H9 (cell line): ENCODE data around the gene CHKB. TPM values are rescaled to one million over a fixed set of nuclear protein-coding genes. Genes with fewer than 3 reads are reported as not detected.

Experiments
- DNase-seq: peaks from one replicate; pipeline ENCODE4 v3.0.0-alpha.2; 2017
- H2AFZ ChIP-seq: one replicate; pipeline ENCODE4 v1.6.1; 2013; ENCODE audit warnings: mild to moderate bottlenecking, low read length, control low read depth, moderate library complexity
- H2AK5ac ChIP-seq: 2 replicates; pipeline ENCODE4 v1.6.1; 2013; ENCODE audit warnings: low read length, control low read depth, mixed read lengths; ENCODE audit not compliant: insufficient read length
- H2BK120ac ChIP-seq: one replicate; pipeline ENCODE4 v1.6.1; 2013; ENCODE audit warnings: low read depth, mild to moderate bottlenecking, low read length, control low read depth, inconsistent platforms; ENCODE audit not compliant: poor library complexity, severe bottlenecking
- H2BK12ac ChIP-seq: 2 replicates; pipeline ENCODE4 v1.6.1; 2013; ENCODE audit warnings: low read length, control low read depth, mixed read lengths, low read depth; ENCODE audit not compliant: insufficient read length
- H2BK15ac ChIP-seq: 2 replicates; pipeline ENCODE4 v1.6.1; 2013; ENCODE audit warnings: low read depth, low read length, control low read depth
- H2BK20ac ChIP-seq: one replicate; pipeline ENCODE4 v1.6.1; 2013; ENCODE audit warnings: low read depth, mild to moderate bottlenecking, low read length, control low read depth, inconsistent platforms; ENCODE audit not compliant: poor library complexity, severe bottlenecking
- H2BK5ac ChIP-seq: 2 replicates; pipeline ENCODE4 v1.6.1; 2013; ENCODE audit warnings: low read length, control low read depth, mixed read lengths; ENCODE audit not compliant: insufficient read length
- H3K14ac ChIP-seq: 2 replicates; pipeline ENCODE4 v1.6.1; 2013; ENCODE audit warnings: low read length, control low read depth; ENCODE audit not compliant: insufficient read depth
- H3K18ac ChIP-seq: 2 replicates; pipeline ENCODE4 v1.6.1; 2013; ENCODE audit warnings: low read depth, mild to moderate bottlenecking, mixed read lengths, low read length, control low read depth; ENCODE audit not compliant: insufficient read length
- H3K23ac ChIP-seq: 2 replicates; pipeline ENCODE4 v1.6.1; 2013; ENCODE audit warnings: low read length, control low read depth, mixed read lengths, low read depth; ENCODE audit not compliant: insufficient read length
- H3K23me2 ChIP-seq: 2 replicates; pipeline ENCODE4 v1.6.1; 2013; ENCODE audit warnings: low read depth, mild to moderate bottlenecking, mixed read lengths, low read length, control low read depth; ENCODE audit not compliant: insufficient read length, poor library complexity, severe bottlenecking
- H3K27ac ChIP-seq: 2 replicates; pipeline ENCODE4 v1.5.1; 2013; ENCODE audit warnings: low read length, control low read depth, mixed read lengths, low read depth; ENCODE audit not compliant: insufficient read length
- H3K27me3 ChIP-seq: 2 replicates; pipeline ENCODE4 v1.6.1; 2013; ENCODE audit warnings: low read length, control low read depth, inconsistent platforms; ENCODE audit not compliant: insufficient read depth
- H3K4ac ChIP-seq: 2 replicates; pipeline ENCODE4 v1.6.1; 2013; ENCODE audit warnings: low read depth, mild to moderate bottlenecking, control low read depth, inconsistent platforms, low read length, moderate library complexity
- H3K4me1 ChIP-seq: 2 replicates; pipeline ENCODE4 v1.6.1; 2013; ENCODE audit warnings: low read length, control low read depth, inconsistent platforms; ENCODE audit not compliant: insufficient read depth
- H3K4me2 ChIP-seq: 2 replicates; pipeline ENCODE4 v1.6.1; 2013; ENCODE audit warnings: low read length, control low read depth, mixed read lengths; ENCODE audit not compliant: insufficient read length, insufficient read depth
- H3K56ac ChIP-seq: 2 replicates; pipeline ENCODE4 v1.6.1; 2013; ENCODE audit warnings: low read depth, mild to moderate bottlenecking, mixed read lengths, low read length, control low read depth; ENCODE audit not compliant: insufficient read length
- H3K79me1 ChIP-seq: 2 replicates; pipeline ENCODE4 v1.6.1; 2013; ENCODE audit warnings: low read depth, mild to moderate bottlenecking, moderate library complexity, low read length, control low read depth, inconsistent platforms; ENCODE audit not compliant: insufficient read depth, poor library complexity, severe bottlenecking
- H3K79me2 ChIP-seq: 2 replicates; pipeline ENCODE4 v1.6.1; 2013; ENCODE audit warnings: low read length, control low read depth, inconsistent platforms; ENCODE audit not compliant: insufficient read depth
- H3K9ac ChIP-seq: 2 replicates; pipeline ENCODE4 v1.6.1; 2013; ENCODE audit warnings: low read length, control low read depth, mixed read lengths; ENCODE audit not compliant: insufficient read length; ENCODE audit errors: extremely low read depth
- H3K9me3 ChIP-seq: one replicate; pipeline ENCODE4 v1.6.1; 2013; ENCODE audit warnings: low read depth, low read length, inconsistent platforms; ENCODE audit not compliant: control insufficient read depth
- H3T11ph ChIP-seq: one replicate; pipeline ENCODE4 v1.6.1; 2013; ENCODE audit warnings: mild to moderate bottlenecking, low read length, control low read depth, inconsistent platforms
- H4K20me1 ChIP-seq: one replicate; pipeline ENCODE4 v1.6.1; 2013; ENCODE audit not compliant: control insufficient read depth, insufficient read length, insufficient read depth
- H4K5ac ChIP-seq: 2 replicates; pipeline ENCODE4 v1.6.1; 2013; ENCODE audit warnings: low read depth, mild to moderate bottlenecking, mixed read lengths, low read length, control low read depth; ENCODE audit not compliant: insufficient read length
- H4K8ac ChIP-seq: replicated peaks from 2 replicates; pipeline ENCODE4 v1.6.1; 2013; ENCODE audit warnings: low read length, control low read depth, mixed read lengths, low read depth; ENCODE audit not compliant: insufficient read length
- H4K91ac ChIP-seq: 2 replicates; pipeline ENCODE4 v1.6.1; 2013; ENCODE audit warnings: low read depth, mild to moderate bottlenecking, moderate library complexity, mixed read lengths, low read length, control low read depth; ENCODE audit not compliant: insufficient read length
- H3K27ac Mint-ChIP-seq, 3 experiments: 2 replicates in 2 of 3; 3 replicates in 1 of 3; pipeline ENCODE4 v1.8.0; 2020 to 2021; ENCODE audit warnings: mixed read lengths in 3 of 3, mild to moderate bottlenecking in 1 of 3, moderate library complexity in 1 of 3
- H3K27me3 Mint-ChIP-seq: 2 replicates; pipeline ENCODE4 v1.8.0; 2021; ENCODE audit warnings: low read depth, mild to moderate bottlenecking, moderate library complexity, mixed read lengths
- H3K36me3 Mint-ChIP-seq, 3 experiments: 2 replicates in 2 of 3; 3 replicates in 1 of 3; pipeline ENCODE4 v1.8.0; 2020 to 2021; ENCODE audit warnings: low read depth in 3 of 3, mixed read lengths in 3 of 3; ENCODE audit not compliant: insufficient read depth in 1 of 3
- H3K4me1 Mint-ChIP-seq, 2 experiments: 2 replicates each; pipeline ENCODE4 v1.8.0; 2020; ENCODE audit warnings: mixed read lengths in 2 of 2
- H3K4me3 Mint-ChIP-seq, 2 experiments: 2 replicates in 1 of 2; 3 replicates in 1 of 2; pipeline ENCODE4 v1.8.0; 2020 to 2021; ENCODE audit warnings: mild to moderate bottlenecking in 2 of 2, mixed read lengths in 2 of 2, moderate library complexity in 1 of 2
- H3K9me3 Mint-ChIP-seq, 2 experiments: 2 replicates in 1 of 2; 3 replicates in 1 of 2; pipeline ENCODE4 v1.8.0; 2020; ENCODE audit warnings: mild to moderate bottlenecking in 2 of 2, mixed read lengths in 2 of 2, moderate library complexity in 1 of 2
- WGBS: extraction: QIAGEN DNeasy Blood & Tissue Kit; methylation state at CpG from one replicate; pipeline ENCODE4 v1.1.7; 2013; ENCODE audit warnings: missing lambda C conversion rate, low lambda C conversion rate, mixed read lengths; ENCODE audit not compliant: insufficient read length; ENCODE audit errors: extremely low coverage; 5-methylcytosine and 5-hydroxymethylcytosine counted together
- total RNA-seq: library from RNA; stranded (reverse); gene quantifications from 2 replicates; pipeline ENCODE4 v1.2.1, GENCODE V29; 2021
- TF ChIP-seq, protein P1 (sequence below): fragments of 200-600 bp; sonication (generic); conservative IDR thresholded peaks from 3 replicates; pipeline ENCODE4 v1.8.0; 2021; ENCODE audit warnings: antibody characterized with exemption, mild to moderate bottlenecking

CHKB gene
- total RNA-seq, 1 experiment from 2014 or later, result 64.9 TPM

DNA sequence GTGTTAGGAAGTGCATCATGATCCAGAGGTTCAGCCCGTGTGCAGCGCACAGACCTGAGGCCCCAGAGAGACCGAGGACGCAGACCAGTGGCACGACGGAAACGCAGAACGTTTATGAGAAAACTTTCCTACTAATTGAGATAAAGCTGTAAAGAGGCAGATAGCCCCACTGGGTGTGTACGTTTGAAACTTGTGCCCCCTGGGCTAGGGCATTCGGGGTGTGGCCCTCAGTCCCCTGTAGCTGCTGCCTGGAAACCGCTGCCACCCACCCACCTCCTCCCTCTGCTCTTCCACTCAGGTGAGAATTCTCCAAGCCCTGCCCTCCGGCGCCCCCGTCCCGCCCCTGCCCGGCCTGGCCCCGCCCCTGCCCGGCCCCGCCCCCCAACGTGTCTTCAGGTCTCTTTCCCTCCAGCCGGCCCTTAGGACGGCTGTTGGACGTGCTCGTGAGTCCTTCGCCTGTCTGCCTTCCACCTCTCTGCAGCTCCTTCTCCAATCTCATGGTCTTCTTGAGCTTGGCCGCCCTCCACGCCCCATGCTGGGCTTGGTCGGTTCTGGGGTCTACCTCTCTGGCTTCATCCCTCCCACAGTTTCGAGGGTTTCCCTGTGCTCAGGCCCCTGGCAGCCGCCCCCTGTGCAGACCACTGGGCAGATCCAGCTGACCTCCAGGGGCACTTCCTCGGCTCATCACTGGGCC, 30.0 kb upstream of the CHKB start:
- no peak overlapping the region for H4K5ac ChIP-seq
- WGBS, result no CpG with 5 or more reads among the region's 31 CpGs

More for the DNA sequence above, 30.0 kb upstream of the CHKB start:
- Histone ChIP-seq H3K4me2 (no peak overlapping the region), H3K18ac (no peak overlapping the region), H4K8ac (no peak overlapping the region), H3K23ac (no peak overlapping the region), H3K27me3 (no peaks in the 10 kb centered on the region), H3K9me3 (no peaks in the 10 kb centered on the region), H2AK5ac (no peak overlapping the region), H3K4me1 (peaks cover 3% of the 10 kb centered on the region; the same call in 1 of the 2 replicates), H4K91ac (no peak overlapping the region), H3K23me2 (peaks cover 5% of the 10 kb centered on the region), H3K56ac (no peak overlapping the region), H2BK5ac (no peak overlapping the region), H3K79me2 (no peaks in the 10 kb centered on the region), H3K9ac (no peak overlapping the region), H2BK120ac (no peak overlapping the region), H3K79me1 (no peaks in the 10 kb centered on the region), H3K27ac (no peak overlapping the region), H2BK15ac (no peak overlapping the region; the same call in 1 of the 2 replicates), H2BK12ac (no peak overlapping the region), H3T11ph (no peak overlapping the region), H2AFZ (no peak overlapping the region), H2BK20ac (no peak overlapping the region), H3K4ac (no peak overlapping the region), H4K20me1 (no peaks in the 10 kb centered on the region), H3K14ac (no peak overlapping the region)
- peaks cover 35% of the 10 kb centered on the region for H3K27me3 Mint-ChIP-seq
- H3K4me3 Mint-ChIP-seq, result peak overlapping the region in 1 of 2 experiments; percentile 50; a peak in 1 of 5 replicates
- TF ChIP-seq, protein P1, sequence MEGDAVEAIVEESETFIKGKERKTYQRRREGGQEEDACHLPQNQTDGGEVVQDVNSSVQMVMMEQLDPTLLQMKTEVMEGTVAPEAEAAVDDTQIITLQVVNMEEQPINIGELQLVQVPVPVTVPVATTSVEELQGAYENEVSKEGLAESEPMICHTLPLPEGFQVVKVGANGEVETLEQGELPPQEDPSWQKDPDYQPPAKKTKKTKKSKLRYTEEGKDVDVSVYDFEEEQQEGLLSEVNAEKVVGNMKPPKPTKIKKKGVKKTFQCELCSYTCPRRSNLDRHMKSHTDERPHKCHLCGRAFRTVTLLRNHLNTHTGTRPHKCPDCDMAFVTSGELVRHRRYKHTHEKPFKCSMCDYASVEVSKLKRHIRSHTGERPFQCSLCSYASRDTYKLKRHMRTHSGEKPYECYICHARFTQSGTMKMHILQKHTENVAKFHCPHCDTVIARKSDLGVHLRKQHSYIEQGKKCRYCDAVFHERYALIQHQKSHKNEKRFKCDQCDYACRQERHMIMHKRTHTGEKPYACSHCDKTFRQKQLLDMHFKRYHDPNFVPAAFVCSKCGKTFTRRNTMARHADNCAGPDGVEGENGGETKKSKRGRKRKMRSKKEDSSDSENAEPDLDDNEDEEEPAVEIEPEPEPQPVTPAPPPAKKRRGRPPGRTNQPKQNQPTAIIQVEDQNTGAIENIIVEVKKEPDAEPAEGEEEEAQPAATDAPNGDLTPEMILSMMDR, result no peak
- H3K27ac Mint-ChIP-seq, result no peak overlapping the region
- DNase-seq, result peak; percentile 84
- H3K9me3 Mint-ChIP-seq, result peaks cover 0 to 3% of the 10 kb centered on the region in 2 experiments; a peak in 1 of 5 replicates
- H3K36me3 Mint-ChIP-seq, result no peaks in the 10 kb centered on the region; a peak in 2 of 7 replicates
- peaks cover 10 to 16% of the 10 kb centered on the region in 2 experiments for H3K4me1 Mint-ChIP-seq
